HG03521 (cell line): ENCODE results near the gene C6.
"Not testable (repeated sequence)": the region's sequence is repeated elsewhere in the genome, so short reads cannot be mapped to it uniquely, and the experiment has no call there.

Experiments
- ATAC-seq: cut with Tn5 transposase; IDR thresholded peaks from one replicate; pipeline ENCODE4 v1.9.1; 2021; ENCODE audit warnings: mild to moderate bottlenecking, moderate library complexity; ENCODE audit not compliant: unreplicated experiment

The C6 gene

GRCh38 chr5:41200506-41200905 lies 12.8 kb downstream of the C6 start:
- no peak for ATAC-seq

- no peak for ATAC-seq
Measured at GRCh38 chr5:41199660-41200059, 13.7 kb downstream of the C6 start.

- ATAC-seq, result no peak
Measured at GRCh38 chr5:41196197-41196596, 17.1 kb downstream of the C6 start.

GRCh38 chr5:41195228-41195627 lies 18.1 kb downstream of the C6 start:
- ATAC-seq, result no peak

GRCh38 chr5:41194339-41194738 lies 19.0 kb downstream of the C6 start:
- ATAC-seq, result no peak

- no peak for ATAC-seq
Measured at GRCh38 chr5:41193456-41194205, 19.7 kb downstream of the C6 start.

GRCh38 chr5:41191249-41191648 lies 22.1 kb downstream of the C6 start:
- ATAC-seq, result no peak

GRCh38 chr5:41186143-41186542 lies 27.2 kb downstream of the C6 start:
- no peak for ATAC-seq

GRCh38 chr5:41183331-41183730 lies 30.0 kb downstream of the C6 start:
- ATAC-seq, result not testable (repeated sequence)

- no peak for ATAC-seq
Measured at GRCh38 chr5:41182666-41183065, 30.7 kb downstream of the C6 start.

- no peak for ATAC-seq
Measured at GRCh38 chr5:41181691-41182564, 31.4 kb downstream of the C6 start.

- no peak for ATAC-seq
Measured at GRCh38 chr5:41176952-41177351, 36.4 kb downstream of the C6 start.

- ATAC-seq, result no peak
Measured at GRCh38 chr5:41172012-41172411, 41.3 kb downstream of the C6 start.

- ATAC-seq, result no peak
Measured at GRCh38 chr5:41161271-41161670, 52.1 kb downstream of the C6 start.

GRCh38 chr5:41157272-41157894 lies 55.9 kb downstream of the C6 start:
- ATAC-seq, result no peak

- no peak for ATAC-seq
Measured at GRCh38 chr5:41156739-41157138, 56.6 kb downstream of the C6 start.

GRCh38 chr5:41154491-41154890 lies 58.8 kb downstream of the C6 start:
- no peak for ATAC-seq

- ATAC-seq, result no peak
Measured at GRCh38 chr5:41151564-41151963, 61.8 kb downstream of the C6 start.

GRCh38 chr5:41148448-41148847 lies 64.9 kb downstream of the C6 start:
- no peak for ATAC-seq

- ATAC-seq, result no peak
Measured at GRCh38 chr5:41145306-41145705, 68.0 kb downstream of the C6 start.

GRCh38 chr5:41143131-41143901 lies 70.0 kb downstream of the C6 start:
- no peak for ATAC-seq
